NK-92 (cell line): ENCODE measurements around the gene EEF1A1.
"Not testable (repeated sequence)": the region's sequence is repeated elsewhere in the genome, so short reads cannot be mapped to it uniquely, and the experiment has no call there.

Experiments used
- DNase-seq: peaks from one replicate; lab custom pipeline; 2025; ENCODE audit not compliant: unreplicated experiment; lab: John Stamatoyannopoulos, UW

The EEF1A1 gene

GRCh38 chr6:73506246-73506645 lies 14.6 kb downstream of the EEF1A1 start:
- DNase-seq = no peak

GRCh38 chr6:73505705-73506104 lies 15.1 kb downstream of the EEF1A1 start:
- not testable (repeated sequence) for DNase-seq

DNA sequence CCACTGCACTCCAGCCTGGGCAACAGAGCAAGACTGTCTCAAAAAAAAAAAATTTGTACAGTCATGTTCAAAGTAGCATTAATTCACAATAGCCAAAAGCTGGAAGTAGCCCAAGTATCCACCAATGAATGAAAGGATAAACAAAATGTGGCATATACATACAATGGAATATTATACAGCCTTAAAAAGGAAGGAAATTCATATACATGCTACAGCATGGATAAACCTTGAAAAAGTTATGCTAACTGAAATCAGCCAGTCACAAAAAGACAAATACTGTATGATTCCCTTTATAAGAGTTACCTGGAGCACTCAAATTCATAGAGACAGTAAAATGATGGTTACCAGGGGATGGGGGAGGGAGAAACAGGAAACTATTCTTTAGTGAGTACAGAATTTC lies 15.7 kb downstream of the EEF1A1 start:
- DNase-seq = no peak

DNA sequence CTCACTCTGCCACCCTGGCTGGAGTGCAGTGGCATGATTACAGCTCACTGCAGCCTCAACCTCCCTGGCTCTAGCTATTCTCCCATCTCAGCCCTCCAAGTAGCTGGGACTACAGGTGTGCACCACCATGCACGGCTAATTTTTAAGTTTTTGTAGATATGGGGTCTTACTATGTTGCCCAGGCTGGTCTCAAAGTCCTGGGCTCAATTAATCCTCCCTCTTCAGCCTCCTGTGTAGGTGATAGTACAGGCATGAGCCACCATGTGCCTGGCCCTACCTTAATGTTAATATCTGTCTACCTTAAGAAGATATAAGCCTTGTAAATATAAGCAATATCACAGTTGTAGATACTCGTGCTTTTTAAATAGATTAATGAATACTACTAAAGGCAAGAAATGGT lies 16.7 kb downstream of the EEF1A1 start:
- DNase-seq = no peak

GRCh38 chr6:73503027-73503772 lies 17.6 kb downstream of the EEF1A1 start:
- no peak for DNase-seq

GRCh38 chr6:73497915-73498314 lies 22.9 kb downstream of the EEF1A1 start:
- DNase-seq = no peak

- no peak for DNase-seq
Measured at GRCh38 chr6:73491377-73491776, 29.5 kb downstream of the EEF1A1 start.

- DNase-seq = no peak
Measured at GRCh38 chr6:73487473-73487872, 33.4 kb downstream of the EEF1A1 start.

GRCh38 chr6:73484438-73484837 lies 36.4 kb downstream of the EEF1A1 start:
- no peak for DNase-seq

DNA sequence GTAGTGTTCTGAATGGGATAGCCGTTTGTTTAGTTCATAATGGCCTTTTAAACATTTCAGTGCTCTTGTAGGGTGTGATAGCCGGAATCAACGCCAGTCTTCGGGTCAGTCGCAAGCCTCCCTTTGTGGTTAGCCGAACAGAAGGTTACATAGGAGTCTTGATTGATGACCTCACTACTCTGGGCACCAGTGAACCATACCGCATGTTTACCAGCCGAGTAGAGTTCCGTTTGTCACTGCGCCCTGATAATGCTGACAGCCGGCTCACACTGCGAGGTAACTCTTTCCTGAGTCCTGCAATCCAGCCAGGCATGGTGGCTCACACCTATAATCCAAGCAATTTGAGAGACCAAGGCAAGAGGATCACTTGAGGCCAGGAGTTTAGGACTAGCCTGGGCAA lies 38.9 kb downstream of the EEF1A1 start:
- DNase-seq = no peak

- DNase-seq = no peak
Measured at GRCh38 chr6:73477407-73477806, 43.4 kb downstream of the EEF1A1 start.

DNA sequence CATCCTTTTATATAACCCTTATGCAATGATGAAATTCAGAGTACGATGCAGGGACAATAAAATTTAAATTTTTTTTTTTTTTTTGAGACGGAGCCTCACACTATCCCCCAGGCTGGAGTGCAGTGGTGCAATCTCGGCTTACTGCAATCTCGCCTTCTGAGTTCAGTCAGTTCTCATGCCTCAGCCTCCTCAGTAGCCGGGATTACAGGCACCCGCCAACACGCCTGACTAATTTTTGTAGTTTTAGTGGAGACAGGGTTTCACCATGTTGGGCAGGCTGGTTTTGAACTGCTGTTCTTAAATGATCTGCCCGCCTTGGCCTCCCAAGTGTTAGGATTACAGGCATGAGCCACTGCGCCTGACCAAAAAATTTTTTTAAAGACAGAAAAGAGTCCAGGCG lies 44.1 kb downstream of the EEF1A1 start:
- DNase-seq = no peak

GRCh38 chr6:73471686-73472290 lies 49.0 kb downstream of the EEF1A1 start:
- DNase-seq = no peak
